Chondrocyte (in vitro differentiated cells): Measurements from ENCODE around the gene ZSCAN10. TPM values are rescaled to one million over a fixed set of nuclear protein-coding genes. Genes with fewer than 3 reads are reported as not detected.

ENCODE experiments used
- DNase-seq: peaks from one replicate; pipeline ENCODE4 v3.0.0; 2021; ENCODE audit warnings: mixed read lengths, low spot score
- H3K27ac Mint-ChIP-seq: one replicate; pipeline ENCODE4 v1.8.0; 2021; ENCODE audit warnings: mild to moderate bottlenecking, moderate library complexity, mixed read lengths; ENCODE audit not compliant: unreplicated experiment
- H3K27me3 Mint-ChIP-seq: 2 replicates; pipeline ENCODE4 v1.8.0; 2021; ENCODE audit warnings: low read depth, mixed read lengths
- H3K36me3 Mint-ChIP-seq: 2 replicates; pipeline ENCODE4 v1.8.0; 2021; ENCODE audit warnings: low read depth, mixed read lengths
- H3K4me1 Mint-ChIP-seq: 2 replicates; pipeline ENCODE4 v1.8.0; 2021; ENCODE audit warnings: low read depth, mild to moderate bottlenecking, mixed read lengths
- H3K4me3 Mint-ChIP-seq: one replicate; pipeline ENCODE4 v1.8.0; 2021; ENCODE audit warnings: mild to moderate bottlenecking, moderate library complexity, mixed read lengths; ENCODE audit not compliant: unreplicated experiment
- H3K9me3 Mint-ChIP-seq: 2 replicates; pipeline ENCODE4 v1.8.0; 2021; ENCODE audit warnings: low read depth, mixed read lengths
- CTCF ChIP-seq: fragments of 200-600 bp; sonication (generic); IDR thresholded peaks from 2 replicates; pipeline ENCODE4 v1.5.0; 2021; ENCODE audit warnings: antibody characterized with exemption, mild to moderate bottlenecking, moderate library complexity
- total RNA-seq: library from RNA; stranded (reverse); gene quantifications from 3 replicates; pipeline ENCODE4 v1.2.1, GENCODE V29; 2021

The ZSCAN10 gene
- total RNA-seq, 1 donor from 2014 or later: not detected

GRCh38 chr16:3145660-3146059, 46.6 kb upstream of the ZSCAN10 start:
- Mint-ChIP-seq H3K36me3 (peaks cover 9% of the 10 kb centered on the region), H3K27me3 (no peaks in the 10 kb centered on the region), H3K9me3 (no peaks in the 10 kb centered on the region), H3K4me1 (peaks cover 10% of the 10 kb centered on the region), H3K4me3 (no peak overlapping the region), H3K27ac (no peak overlapping the region)
- no peak for TF ChIP-seq CTCF
- DNase-seq: no peak

DNA sequence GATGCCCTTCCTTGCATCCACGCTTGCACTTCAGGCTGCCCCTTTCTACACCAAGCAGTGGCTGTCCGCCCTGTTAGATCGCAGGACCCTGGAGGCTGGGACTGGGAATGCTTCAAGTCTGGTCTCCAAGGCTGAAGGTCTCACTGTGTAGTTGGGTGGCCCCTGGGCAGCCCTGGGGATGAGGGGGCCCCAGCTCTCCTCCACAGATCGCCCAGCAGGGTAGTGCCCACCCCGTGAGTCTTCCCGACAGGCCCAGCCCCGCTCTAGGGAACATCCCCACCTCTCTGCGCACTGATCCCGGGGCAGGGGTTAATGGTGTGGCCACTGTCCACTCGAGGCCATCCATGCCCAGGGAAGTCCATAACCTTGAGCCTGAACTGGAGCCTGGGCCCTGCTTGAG, 46.1 kb upstream of the ZSCAN10 start:
- DNase-seq: no peak
- no peaks in the 10 kb centered on the region for H3K27me3 Mint-ChIP-seq
- H3K4me3 Mint-ChIP-seq: no peak overlapping the region
- no peak for TF ChIP-seq CTCF
- peaks cover 9% of the 10 kb centered on the region for H3K36me3 Mint-ChIP-seq
- H3K4me1 Mint-ChIP-seq: peaks cover 9% of the 10 kb centered on the region
- no peaks in the 10 kb centered on the region for H3K9me3 Mint-ChIP-seq
- H3K27ac Mint-ChIP-seq: no peak overlapping the region

- H3K27me3 Mint-ChIP-seq: no peaks in the 10 kb centered on the region
- no peak for DNase-seq
- no peak overlapping the region for H3K27ac Mint-ChIP-seq
- peaks cover 5% of the 10 kb centered on the region for H3K4me1 Mint-ChIP-seq
- TF ChIP-seq CTCF: no peak
- no peaks in the 10 kb centered on the region for H3K9me3 Mint-ChIP-seq
- no peak overlapping the region for H3K4me3 Mint-ChIP-seq
- H3K36me3 Mint-ChIP-seq: peaks cover 9% of the 10 kb centered on the region
Measured at GRCh38 chr16:3144321-3144983, 45.4 kb upstream of the ZSCAN10 start.

- Mint-ChIP-seq H3K4me3 (no peak overlapping the region), H3K4me1 (no peaks in the 10 kb centered on the region), H3K36me3 (peaks cover 11% of the 10 kb centered on the region), H3K9me3 (no peaks in the 10 kb centered on the region), H3K27me3 (no peaks in the 10 kb centered on the region), H3K27ac (no peak overlapping the region)
- TF ChIP-seq CTCF: no peak
- no peak for DNase-seq
Measured at GRCh38 chr16:3143598-3144320, 44.7 kb upstream of the ZSCAN10 start.

DNA sequence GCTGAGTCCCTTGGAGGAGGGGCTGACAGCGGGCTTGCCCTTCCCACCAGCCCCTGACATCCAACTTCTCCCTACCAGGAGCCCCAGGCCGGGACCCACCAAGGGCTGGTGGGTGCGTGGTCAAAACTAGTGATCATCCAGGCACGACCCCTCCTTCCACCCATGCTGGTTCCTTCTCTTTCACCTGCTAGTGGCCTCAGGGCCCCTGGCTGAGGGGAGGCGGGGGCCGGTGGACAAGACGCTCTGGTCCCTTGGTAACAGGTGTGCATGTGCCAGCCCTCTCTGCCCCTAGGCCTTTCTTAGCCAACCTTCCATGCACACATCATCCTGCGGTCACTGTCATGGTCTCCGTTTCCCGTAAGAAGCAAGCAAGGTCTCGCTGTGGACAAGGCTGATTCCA, 44.1 kb upstream of the ZSCAN10 start:
- Mint-ChIP-seq H3K27me3 (no peaks in the 10 kb centered on the region), H3K4me3 (no peak overlapping the region)
- TF ChIP-seq CTCF: no peak

More for the DNA sequence above, 44.1 kb upstream of the ZSCAN10 start:
- no peak overlapping the region for H3K27ac Mint-ChIP-seq
- peaks cover 11% of the 10 kb centered on the region for H3K36me3 Mint-ChIP-seq
- H3K4me1 Mint-ChIP-seq: no peaks in the 10 kb centered on the region
- no peaks in the 10 kb centered on the region for H3K9me3 Mint-ChIP-seq
- no peak for DNase-seq
